Neural crest cell (in vitro differentiated cells): Measurements from ENCODE around the gene PTH2. TPM values are rescaled to one million over a fixed set of nuclear protein-coding genes. Genes with fewer than 3 reads are reported as not detected.

Source experiments
- DNase-seq: peaks from one replicate; pipeline ENCODE4 v3.0.0; 2021; ENCODE audit warnings: low read depth, mixed read lengths, low spot score
- H3K27ac Mint-ChIP-seq: one replicate; pipeline ENCODE4 v1.8.0; 2021; ENCODE audit warnings: mild to moderate bottlenecking, mixed read lengths; ENCODE audit not compliant: unreplicated experiment
- H3K27me3 Mint-ChIP-seq: 2 replicates; pipeline ENCODE4 v1.8.0; 2021; ENCODE audit warnings: low read depth, mild to moderate bottlenecking, mixed read lengths
- H3K36me3 Mint-ChIP-seq: 2 replicates; pipeline ENCODE4 v1.8.0; 2021; ENCODE audit warnings: low read depth, mild to moderate bottlenecking, mixed read lengths
- H3K4me1 Mint-ChIP-seq: 2 replicates; pipeline ENCODE4 v1.8.0; 2021; ENCODE audit warnings: mixed read lengths
- H3K4me3 Mint-ChIP-seq: one replicate; pipeline ENCODE4 v1.8.0; 2021; ENCODE audit warnings: mild to moderate bottlenecking, mixed read lengths
- H3K9me3 Mint-ChIP-seq: 2 replicates; pipeline ENCODE4 v1.8.0; 2021; ENCODE audit warnings: mixed read lengths
- total RNA-seq: library from RNA; stranded (reverse); gene quantifications from 2 replicates; pipeline ENCODE4 v1.2.1, GENCODE V29; 2021
- TF ChIP-seq, protein P1 (sequence below): fragments of 200-600 bp; sonication (generic); conservative IDR thresholded peaks from 2 replicates; pipeline ENCODE4 v1.5.0; 2021; ENCODE audit warnings: antibody characterized with exemption, mild to moderate bottlenecking

PTH2 gene
- total RNA-seq, 1 donor from 2014 or later: not detected

DNA sequence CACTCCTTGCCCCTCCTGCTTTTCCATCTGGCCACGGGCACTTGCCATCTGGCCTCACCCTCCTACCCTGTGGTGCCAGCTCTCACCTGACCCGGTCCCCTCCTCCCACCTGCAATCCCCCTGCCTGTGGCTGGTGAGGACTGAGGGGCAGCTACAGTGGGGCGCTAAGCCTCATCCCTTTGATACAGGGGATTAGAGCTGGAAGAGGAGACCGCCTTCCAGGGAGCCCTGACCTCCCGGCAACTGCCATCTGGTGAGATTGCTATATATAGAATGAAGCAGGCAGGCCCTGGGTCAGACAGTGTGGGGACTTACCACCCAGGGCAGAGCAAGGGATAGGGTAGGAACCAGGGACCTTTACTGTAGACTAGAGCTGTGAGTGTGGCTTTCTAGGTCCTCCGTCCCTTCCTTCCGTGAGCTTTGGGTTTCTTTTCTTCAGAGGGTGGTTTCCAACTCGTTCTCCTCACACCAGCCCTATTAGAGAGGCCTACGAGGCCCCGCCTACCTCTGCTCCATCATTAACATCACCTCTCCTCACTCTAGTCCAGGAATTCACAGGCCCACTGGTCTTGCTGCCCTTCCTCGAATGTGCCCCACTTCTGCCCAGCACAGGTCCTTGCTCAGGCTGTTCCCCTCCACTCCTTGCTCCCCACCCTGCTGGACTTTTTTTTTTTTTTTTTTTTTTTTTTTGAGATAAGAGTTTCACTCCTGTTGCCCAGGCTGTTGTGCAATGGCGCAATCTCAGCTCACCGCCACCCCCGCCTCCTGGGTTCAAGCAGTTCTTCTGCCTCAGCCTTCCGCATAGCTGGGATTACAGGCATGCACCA is 27.4 kb downstream of the PTH2 start:
- no peak for DNase-seq
- H3K27ac Mint-ChIP-seq: no peak overlapping the region
- H3K4me1 Mint-ChIP-seq: peaks cover 4% of the 10 kb centered on the region
- H3K27me3 Mint-ChIP-seq: peaks cover 14% of the 10 kb centered on the region
- no peaks in the 10 kb centered on the region for H3K36me3 Mint-ChIP-seq
- no peak overlapping the region for H3K4me3 Mint-ChIP-seq
- TF ChIP-seq, protein P1, sequence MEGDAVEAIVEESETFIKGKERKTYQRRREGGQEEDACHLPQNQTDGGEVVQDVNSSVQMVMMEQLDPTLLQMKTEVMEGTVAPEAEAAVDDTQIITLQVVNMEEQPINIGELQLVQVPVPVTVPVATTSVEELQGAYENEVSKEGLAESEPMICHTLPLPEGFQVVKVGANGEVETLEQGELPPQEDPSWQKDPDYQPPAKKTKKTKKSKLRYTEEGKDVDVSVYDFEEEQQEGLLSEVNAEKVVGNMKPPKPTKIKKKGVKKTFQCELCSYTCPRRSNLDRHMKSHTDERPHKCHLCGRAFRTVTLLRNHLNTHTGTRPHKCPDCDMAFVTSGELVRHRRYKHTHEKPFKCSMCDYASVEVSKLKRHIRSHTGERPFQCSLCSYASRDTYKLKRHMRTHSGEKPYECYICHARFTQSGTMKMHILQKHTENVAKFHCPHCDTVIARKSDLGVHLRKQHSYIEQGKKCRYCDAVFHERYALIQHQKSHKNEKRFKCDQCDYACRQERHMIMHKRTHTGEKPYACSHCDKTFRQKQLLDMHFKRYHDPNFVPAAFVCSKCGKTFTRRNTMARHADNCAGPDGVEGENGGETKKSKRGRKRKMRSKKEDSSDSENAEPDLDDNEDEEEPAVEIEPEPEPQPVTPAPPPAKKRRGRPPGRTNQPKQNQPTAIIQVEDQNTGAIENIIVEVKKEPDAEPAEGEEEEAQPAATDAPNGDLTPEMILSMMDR: no peak
- H3K9me3 Mint-ChIP-seq: no peaks in the 10 kb centered on the region

DNA sequence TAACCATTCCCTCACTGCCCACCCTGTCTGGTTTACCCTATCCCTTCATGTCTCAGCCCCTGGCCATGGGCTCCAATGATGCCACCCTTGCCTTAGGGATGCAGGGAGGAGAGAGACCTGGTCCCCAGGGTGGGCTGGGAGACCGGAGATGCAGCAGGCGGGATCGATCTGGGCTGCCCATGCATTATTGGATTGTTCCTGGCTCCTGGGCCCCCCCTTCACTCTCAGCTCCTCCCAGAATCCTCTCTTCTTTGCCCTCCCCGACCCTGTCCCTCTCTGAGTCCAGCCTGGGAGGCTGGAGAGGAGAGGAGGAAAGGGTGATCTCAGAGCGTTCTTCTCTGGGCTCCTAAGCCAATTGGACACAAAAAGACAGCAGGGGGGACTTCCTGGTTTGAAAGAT is 29.4 kb downstream of the PTH2 start:
- no peak overlapping the region for H3K27ac Mint-ChIP-seq
- TF ChIP-seq, protein P1: no peak
- H3K4me3 Mint-ChIP-seq: no peak overlapping the region
- H3K27me3 Mint-ChIP-seq: peaks cover 17% of the 10 kb centered on the region
- no peak for DNase-seq
- no peaks in the 10 kb centered on the region for H3K9me3 Mint-ChIP-seq
- peaks cover 4% of the 10 kb centered on the region for H3K4me1 Mint-ChIP-seq
- H3K36me3 Mint-ChIP-seq: no peaks in the 10 kb centered on the region

DNA sequence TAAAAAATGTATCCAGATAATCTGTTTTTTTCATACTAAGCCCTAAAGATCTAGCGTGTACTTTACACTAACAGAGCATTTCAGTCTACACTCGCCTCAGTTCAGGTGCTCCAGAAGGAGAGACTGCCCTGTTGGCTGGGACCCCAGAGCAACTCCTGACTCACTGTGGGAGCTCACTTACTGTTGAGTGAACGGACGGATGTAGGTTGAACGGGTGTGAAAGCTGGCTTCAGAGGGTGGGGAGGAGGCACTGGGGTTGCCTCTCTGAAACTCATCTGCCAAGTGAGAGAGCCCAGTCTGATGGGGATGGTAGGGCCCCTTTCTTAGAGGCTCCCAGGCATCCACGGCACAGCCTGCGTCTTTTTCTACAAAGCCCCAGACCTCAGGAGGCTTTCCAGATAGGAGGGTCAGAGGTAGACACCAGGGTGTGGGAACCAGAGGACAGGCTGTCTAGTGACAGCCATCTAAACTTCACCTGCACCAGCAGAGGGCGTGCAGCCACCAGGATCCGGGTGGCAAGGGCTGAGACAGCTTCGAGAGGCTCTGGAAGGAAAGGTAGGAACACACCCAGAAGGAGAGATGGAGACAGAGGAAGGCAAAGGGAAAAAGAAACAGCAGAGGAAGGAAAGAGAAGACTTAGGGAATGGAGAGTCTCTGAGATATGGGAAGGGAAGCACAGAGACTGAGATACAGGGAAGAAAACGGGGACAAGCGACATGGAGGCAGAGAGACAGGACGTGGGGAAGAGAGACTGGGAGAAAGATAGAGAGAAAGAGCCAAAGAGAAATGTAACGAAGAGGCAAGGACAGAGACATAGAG is 31.5 kb downstream of the PTH2 start:
- peak; percentile 67 for DNase-seq
- no peak overlapping the region for H3K4me3 Mint-ChIP-seq
- peaks cover 17% of the 10 kb centered on the region for H3K27me3 Mint-ChIP-seq
- peaks cover 4% of the 10 kb centered on the region for H3K4me1 Mint-ChIP-seq
- H3K27ac Mint-ChIP-seq: no peak overlapping the region
- no peaks in the 10 kb centered on the region for H3K36me3 Mint-ChIP-seq
- TF ChIP-seq, protein P1: peak; percentile 90
- H3K9me3 Mint-ChIP-seq: no peaks in the 10 kb centered on the region

DNA sequence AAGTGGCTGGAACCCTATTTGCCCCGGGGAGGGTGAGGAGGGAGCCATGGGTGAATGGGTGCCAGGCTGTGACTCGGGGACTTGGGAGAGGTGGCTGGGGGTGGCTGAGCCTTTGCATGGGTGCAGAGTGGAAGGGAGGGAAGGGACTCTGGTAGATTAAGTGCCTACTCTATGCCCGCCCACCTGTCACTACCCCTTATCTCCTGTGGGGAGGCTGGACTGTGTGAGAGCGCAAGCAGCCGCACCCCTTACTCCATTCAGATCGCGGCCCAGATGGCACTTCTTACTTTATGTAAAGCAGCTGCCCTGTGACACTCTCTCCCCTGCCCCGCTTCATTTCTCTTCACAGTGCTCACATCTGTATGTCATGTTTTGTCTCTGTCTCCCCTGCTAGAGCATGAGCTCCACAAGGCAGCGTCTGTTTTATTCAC is 32.3 kb downstream of the PTH2 start:
- DNase-seq: no peak
- Mint-ChIP-seq H3K4me3 (no peak overlapping the region), H3K9me3 (no peaks in the 10 kb centered on the region), H3K4me1 (peaks cover 4% of the 10 kb centered on the region), H3K36me3 (no peaks in the 10 kb centered on the region), H3K27ac (no peak overlapping the region), H3K27me3 (peaks cover 17% of the 10 kb centered on the region)
- TF ChIP-seq, protein P1: no peak

DNA sequence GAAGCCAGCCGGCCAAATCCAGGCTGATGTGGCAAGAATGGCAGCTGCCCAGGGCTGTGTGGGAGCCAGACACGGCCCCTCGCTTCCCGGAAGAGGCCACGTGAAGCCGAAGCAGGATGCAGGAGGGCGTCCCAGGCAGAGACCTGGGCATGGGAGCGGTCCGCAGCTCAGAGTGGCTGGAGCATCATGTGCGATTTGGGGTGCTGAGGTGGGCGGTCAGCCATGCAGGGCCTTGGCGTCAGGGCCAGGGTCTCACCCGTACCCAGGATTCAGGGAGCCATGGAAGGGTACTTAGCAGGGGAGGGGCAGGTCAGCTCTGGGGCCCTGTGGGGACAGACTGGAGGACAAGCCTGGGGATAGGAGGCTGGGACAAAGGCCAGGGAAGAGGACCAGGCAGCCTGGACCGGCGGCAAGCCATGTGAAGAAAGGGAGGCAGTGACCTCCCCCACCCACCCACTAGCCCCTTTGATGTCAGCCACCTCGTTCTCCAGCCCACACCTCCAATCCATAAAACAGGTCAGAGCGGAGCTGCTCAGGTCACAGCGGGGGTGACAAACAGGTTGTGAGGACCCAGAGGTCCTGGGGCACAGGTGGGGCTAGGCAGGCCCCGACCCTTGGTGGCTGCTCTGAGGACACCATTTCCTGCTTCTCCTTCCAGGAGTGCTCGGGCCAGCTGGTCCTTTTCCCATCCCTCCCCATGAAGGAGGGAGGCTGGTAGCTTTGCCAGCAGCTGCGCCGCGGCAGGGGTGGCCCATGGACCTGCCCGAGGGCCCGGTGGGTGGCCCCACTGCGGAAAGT is 32.9 kb downstream of the PTH2 start:
- Mint-ChIP-seq H3K4me1 (peaks cover 4% of the 10 kb centered on the region), H3K27me3 (peaks cover 17% of the 10 kb centered on the region), H3K4me3 (no peak overlapping the region), H3K36me3 (no peaks in the 10 kb centered on the region), H3K27ac (no peak overlapping the region), H3K9me3 (no peaks in the 10 kb centered on the region)
- DNase-seq: no peak
- TF ChIP-seq, protein P1: no peak
